Measurements from ENCODE around the gene METTL2B. TPM values are rescaled to one million over a fixed set of nuclear protein-coding genes. Genes with fewer than 3 reads are reported as not detected.

Gene METTL2B
- total RNA-seq (2022; extraction: Qiagen RNA extraction) = 19.5 to 28.1 TPM (median 26.9 TPM) in 5 replicates

DNA sequence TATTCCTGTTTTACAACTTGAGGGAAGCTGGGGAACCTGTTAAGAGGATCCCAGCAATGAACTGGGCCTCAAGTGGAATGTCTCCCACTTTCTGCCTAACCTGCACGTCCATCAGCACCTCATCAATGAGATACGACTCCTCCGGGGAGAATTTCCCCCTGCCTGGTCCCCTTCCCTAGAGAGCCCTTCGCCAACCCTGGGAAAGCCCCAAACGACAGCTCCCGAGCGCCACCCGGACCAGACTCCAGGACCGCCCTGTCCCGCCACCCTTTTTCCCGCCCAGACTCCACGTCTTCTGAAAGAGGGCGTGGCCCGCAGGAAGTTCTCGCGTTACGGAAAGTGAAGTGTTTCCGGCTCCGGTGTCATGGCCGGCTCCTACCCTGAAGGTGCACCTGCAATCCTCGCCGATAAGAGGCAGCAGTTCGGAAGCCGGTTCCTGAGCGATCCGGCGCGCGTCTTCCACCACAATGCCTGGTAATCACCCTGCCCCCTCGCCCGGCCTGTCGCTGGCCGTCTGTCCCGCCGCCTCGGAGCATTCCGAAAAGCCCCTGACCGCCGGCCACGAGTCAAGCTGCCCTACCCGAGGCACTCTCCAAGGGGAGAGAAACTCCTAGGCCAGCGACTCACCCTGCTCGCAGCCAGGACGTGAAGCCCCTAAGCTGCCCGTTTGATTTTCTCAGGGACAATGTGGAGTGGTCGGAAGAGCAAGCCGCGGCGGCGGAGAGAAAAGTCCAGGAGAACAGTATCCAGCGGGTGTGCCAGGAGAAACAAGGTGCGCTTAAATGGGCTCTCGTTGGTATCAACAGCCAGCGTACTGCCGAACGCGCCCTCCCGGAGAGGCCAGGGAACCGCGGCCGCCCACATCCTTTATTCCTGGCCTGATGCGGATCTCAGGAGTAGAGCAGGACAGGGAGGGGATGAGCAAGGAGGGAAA is at the start of gene METTL2B:
Gene METTL2B (plus strand): TSS at position 347 of the 934 bp plus-strand sequence. CDS start 18 bp downstream, at position 365.

GRCh38 chr7:128455543-128456254 is 20.8 kb upstream of the METTL2B start, which contains the start of gene HILPDA:
Gene HILPDA (plus strand): TSS chr7:128455878. CDS start chr7:128457269, 1,391 bp downstream.

Other genes starting within 250 kb of the METTL2B start
- gene LEP, start 235.5 kb upstream of the METTL2B start, total RNA-seq (2022; extraction: Qiagen RNA extraction) = not detected in 5 replicates
- gene RBM28, start 132.8 kb upstream of the METTL2B start, total RNA-seq (2022; extraction: Qiagen RNA extraction) = 52.9 to 60.4 TPM (median 55.3 TPM) in 5 replicates
- 0.15 to 0.58 TPM (median 0.26 TPM) in 5 replicates for gene PRRT4, start 115.1 kb upstream of the METTL2B start, total RNA-seq (2022; extraction: Qiagen RNA extraction)
- 112 to 160 TPM (median 154 TPM) in 5 replicates for gene IMPDH1, start 66.8 kb upstream of the METTL2B start, total RNA-seq (2022; extraction: Qiagen RNA extraction)
- gene HILPDA, start 20.9 kb upstream of the METTL2B start, total RNA-seq (2022; extraction: Qiagen RNA extraction) = 19.7 to 29.1 TPM (median 25.5 TPM) in 5 replicates
- 0.46 to 0.66 TPM (median 0.56 TPM) in 5 replicates for gene GARIN1A, start 195.5 kb downstream of the METTL2B start, total RNA-seq (2022; extraction: Qiagen RNA extraction)

All from A549 treated with dexamethasone at 1 μM for 4 hours (cell line).